Retinal pigment epithelial cell (primary cell): Measurements from ENCODE around the gene PM20D1.

Source experiments
- DNase-seq: peaks from one replicate; pipeline ENCODE4 v3.0.0-alpha.2; 2010; ENCODE audit warnings: low read depth
- H3K4me3 ChIP-seq: 2 replicates; pipeline ENCODE4 v1.5.1; 2011; ENCODE audit warnings: mild to moderate bottlenecking, low read length, control low read depth, moderate library complexity
- TF ChIP-seq, protein P1 (sequence below): conservative IDR thresholded peaks from 2 replicates; pipeline ENCODE4 v1.5.1; 2011; ENCODE audit warnings: low read depth, low read length, control low read depth, inconsistent platforms

The PM20D1 gene

DNA sequence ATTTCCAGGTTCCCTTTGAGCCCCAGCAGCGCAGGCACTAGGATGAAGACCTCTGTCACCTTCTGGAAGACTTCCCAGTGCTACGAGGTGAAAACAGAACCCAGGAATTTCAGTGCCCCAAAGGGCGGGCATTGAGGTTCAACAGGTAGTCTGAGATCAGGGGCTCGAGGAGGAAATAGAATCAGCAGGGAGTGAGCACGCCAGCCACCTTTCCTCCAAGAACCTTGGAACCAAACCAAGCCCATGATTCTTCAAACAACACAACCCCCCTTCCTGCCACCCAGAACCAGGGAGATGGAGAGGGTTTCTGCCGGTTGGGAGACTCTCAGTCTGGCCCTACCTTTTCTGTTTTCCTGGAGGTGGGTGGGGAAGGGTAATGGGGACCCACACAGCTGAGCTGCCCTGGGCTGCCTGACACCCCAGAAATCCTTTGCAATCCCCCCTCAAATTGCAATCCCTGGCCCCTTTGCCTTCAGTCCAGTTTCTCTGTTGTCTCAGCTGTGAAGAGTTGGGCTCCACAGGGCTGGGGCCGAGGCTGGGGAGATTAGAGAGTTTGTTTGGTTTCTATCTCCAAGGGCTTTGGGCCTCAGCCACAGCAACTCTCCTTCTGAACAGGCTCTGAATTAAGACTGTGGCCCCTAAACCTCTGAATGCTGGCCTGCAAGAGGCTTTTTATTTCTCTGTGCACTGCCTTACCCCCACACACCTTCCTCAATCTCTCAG is 48.8 kb downstream of the PM20D1 start:
- H3K4me3 ChIP-seq: no peak overlapping the region
- DNase-seq: no peak
- TF ChIP-seq, protein P1, sequence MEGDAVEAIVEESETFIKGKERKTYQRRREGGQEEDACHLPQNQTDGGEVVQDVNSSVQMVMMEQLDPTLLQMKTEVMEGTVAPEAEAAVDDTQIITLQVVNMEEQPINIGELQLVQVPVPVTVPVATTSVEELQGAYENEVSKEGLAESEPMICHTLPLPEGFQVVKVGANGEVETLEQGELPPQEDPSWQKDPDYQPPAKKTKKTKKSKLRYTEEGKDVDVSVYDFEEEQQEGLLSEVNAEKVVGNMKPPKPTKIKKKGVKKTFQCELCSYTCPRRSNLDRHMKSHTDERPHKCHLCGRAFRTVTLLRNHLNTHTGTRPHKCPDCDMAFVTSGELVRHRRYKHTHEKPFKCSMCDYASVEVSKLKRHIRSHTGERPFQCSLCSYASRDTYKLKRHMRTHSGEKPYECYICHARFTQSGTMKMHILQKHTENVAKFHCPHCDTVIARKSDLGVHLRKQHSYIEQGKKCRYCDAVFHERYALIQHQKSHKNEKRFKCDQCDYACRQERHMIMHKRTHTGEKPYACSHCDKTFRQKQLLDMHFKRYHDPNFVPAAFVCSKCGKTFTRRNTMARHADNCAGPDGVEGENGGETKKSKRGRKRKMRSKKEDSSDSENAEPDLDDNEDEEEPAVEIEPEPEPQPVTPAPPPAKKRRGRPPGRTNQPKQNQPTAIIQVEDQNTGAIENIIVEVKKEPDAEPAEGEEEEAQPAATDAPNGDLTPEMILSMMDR: no peak

DNA sequence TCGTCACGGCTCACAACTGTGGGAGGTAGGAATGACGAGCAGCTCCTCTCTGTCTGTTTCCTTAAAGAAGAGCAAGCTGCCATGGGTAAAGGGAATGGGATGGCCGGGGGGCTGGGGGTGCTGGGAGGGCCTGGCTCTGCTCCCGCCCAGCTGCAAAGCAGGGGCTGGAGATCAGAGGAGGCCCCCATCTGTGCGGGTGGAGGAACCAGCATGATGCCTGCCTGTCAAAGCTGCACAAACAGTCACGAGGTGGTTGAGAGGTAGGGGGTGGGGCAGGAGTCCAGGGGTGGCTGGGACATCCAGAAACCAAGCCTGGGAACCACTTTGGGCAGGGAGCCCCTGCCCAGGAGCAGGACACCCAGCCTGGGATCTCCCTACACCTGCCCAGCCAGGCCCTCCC is 49.5 kb downstream of the PM20D1 start:
- no peak for DNase-seq
- TF ChIP-seq, protein P1: no peak
- no peak overlapping the region for H3K4me3 ChIP-seq

DNA sequence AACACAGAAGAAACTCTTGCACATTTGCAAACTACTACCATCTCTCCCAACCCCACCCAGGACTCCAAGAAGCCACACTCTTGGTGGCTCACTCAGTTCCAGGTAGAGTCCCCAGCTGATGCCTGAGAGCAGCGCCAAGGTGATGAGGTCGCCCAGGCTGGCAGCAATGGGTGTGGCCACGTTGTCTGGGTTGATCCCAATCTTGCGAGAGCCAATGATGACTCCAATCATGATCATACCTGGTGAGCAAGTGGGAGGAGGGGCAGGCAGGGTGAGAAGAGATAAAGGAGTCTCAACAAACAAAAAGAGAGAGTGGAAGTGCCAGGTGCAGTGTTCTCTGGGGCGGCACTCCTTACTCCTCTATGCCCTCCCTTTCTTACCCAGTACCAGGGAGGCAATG is 51.4 kb downstream of the PM20D1 start:
- H3K4me3 ChIP-seq: no peak overlapping the region
- TF ChIP-seq, protein P1: no peak
- DNase-seq: no peak

DNA sequence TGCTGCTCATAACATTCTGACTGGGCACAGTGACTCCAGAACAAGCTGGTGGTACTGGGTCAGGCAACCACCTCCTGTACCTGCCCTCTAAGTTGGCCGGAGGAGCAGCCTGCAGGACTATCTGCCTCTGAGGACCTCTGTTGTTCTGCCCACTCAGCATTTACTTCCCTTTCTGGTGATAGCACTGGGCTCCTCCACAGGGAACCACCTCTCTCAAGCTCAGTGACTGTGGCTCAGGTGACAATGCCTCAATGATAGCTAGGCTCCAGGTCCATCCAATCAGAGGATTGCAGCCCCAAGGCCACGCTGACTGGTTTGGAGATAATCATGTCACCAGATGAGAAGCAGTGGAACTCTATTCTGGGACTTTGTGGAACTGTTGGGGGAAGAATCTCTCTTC is 52.8 kb downstream of the PM20D1 start:
- H3K4me3 ChIP-seq: no peak overlapping the region
- TF ChIP-seq, protein P1: no peak
- no peak for DNase-seq

DNA sequence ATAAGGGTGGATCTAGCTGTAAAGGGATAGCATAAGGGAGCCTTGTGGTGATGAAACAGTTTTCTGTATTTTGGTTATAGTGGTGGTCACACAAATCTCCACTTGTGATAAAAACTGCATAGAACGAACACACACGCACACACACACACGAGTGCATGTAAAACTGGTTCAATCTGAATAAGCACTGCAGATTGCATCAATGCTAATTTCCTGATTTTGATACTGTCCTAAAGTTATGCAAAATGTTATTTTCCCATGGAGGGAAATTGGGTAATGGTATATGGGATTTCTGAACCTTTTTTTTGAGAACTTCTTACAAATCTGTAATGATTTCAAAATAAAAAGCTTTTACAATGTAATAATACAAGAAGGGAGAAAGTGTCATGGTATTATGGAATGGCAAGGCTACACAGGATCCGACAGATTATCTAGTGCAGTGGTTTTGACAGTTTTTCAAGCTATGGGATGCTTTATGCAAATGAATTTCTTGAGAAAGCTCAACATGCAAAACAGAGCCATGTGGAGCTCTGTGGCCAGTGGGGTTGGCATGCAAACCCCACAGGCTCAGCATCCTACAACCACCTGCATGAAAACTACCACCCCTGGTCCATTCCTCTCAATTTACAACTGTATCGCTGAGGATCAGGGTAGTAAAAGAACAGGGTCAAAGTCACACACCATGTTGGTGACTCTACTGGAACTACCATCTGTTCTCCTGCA is 55.8 kb downstream of the PM20D1 start:
- TF ChIP-seq, protein P1: no peak
- no peak overlapping the region for H3K4me3 ChIP-seq
- DNase-seq: no peak

DNA sequence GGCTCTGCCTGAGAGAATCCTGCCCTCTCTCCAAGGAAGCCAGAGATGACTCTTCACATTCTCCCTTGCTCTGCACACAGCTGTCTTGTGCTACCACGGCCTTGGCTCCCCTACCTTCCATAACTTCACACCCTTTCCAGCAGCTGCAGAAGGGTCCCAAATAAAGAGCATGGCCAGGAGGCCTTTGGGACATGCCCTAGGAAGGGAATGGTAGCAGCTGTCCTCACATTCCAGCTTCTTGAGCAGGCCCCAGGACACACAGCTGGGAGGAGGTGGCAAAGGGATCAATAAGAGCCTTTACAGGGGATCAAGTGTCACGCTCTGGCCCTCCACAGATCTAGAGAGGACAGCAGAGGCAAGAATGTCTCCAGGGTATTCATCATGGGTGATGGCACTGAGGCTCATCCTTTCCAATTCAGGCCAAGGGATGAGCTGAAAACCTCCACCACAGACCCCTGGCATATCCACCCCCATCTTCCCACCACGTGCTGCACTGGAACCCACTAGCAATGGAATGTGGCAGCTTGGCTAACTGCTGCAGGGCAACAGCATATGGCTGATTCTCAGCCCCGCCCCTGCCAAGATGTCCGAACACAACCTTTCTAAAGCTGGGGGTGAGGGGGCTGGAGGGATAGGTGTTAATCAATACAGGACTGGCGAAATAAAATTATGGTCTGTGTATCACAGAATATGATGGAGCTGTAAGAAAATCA is 56.8 kb downstream of the PM20D1 start:
- no peak for DNase-seq
- no peak overlapping the region for H3K4me3 ChIP-seq
- TF ChIP-seq, protein P1: no peak
